Gastroesophageal sphincter (tissue), 4 donors: ENCODE results near the gene BRCA1. TPM values are rescaled to one million over a fixed set of nuclear protein-coding genes. Genes with fewer than 3 reads are reported as not detected.
"Not testable (repeated sequence)": the region's sequence is repeated elsewhere in the genome, so short reads cannot be mapped to it uniquely, and the experiment has no call there.

Experiments
- ATAC-seq: fragments of 150-250 bp; one replicate; pipeline ENCODE4 v1.9.1; 2016; ENCODE audit warnings: mild to moderate bottlenecking, moderate library complexity
- H3K27ac ChIP-seq, 4 donors: fragments of 200-600 bp; sonication (generic) in 3 of 4; 1 replicate in 3 of 4; 2 replicates in 1 of 4; pipeline ENCODE4 v1.5.1; 2016 to 2019
- H3K27me3 ChIP-seq: fragments of 200-600 bp; sonication (generic); one replicate; pipeline ENCODE4 v1.5.1; 2019
- H3K36me3 ChIP-seq, 2 donors: fragments of 200-600 bp; sonication (generic); one replicate each; pipeline ENCODE4 v1.5.1; 2019; ENCODE audit warnings: control low read depth in 1 of 2
- H3K4me1 ChIP-seq, 3 donors: fragments of 200-600 bp; sonication (generic); 1 replicate in 2 of 3; 2 replicates in 1 of 3; pipeline ENCODE4 v1.5.1; 2016 to 2019; ENCODE audit warnings: control low read depth in 2 of 3
- H3K4me3 ChIP-seq, 2 donors: fragments of 200-600 bp; sonication (generic); one replicate each; pipeline ENCODE4 v1.5.1; 2019; ENCODE audit warnings: mild to moderate bottlenecking in 1 of 2, moderate library complexity in 1 of 2
- H3K9me3 ChIP-seq, 3 donors: fragments of 200-600 bp; sonication (generic); one replicate each; pipeline ENCODE4 v1.5.1; 2017 to 2019; ENCODE audit warnings: control low read depth in 2 of 3
- CTCF ChIP-seq, 4 experiments: fragments of 200-600 bp in 2 of 4; fragments of 450-650 bp in 2 of 4; sonication (generic) in 1 of 4; IDR thresholded peaks; one replicate each; pipeline ENCODE4 v1.5.1; 2017 to 2019; ENCODE audit warnings: antibody characterized with exemption in 4 of 4, mild to moderate bottlenecking in 2 of 4, moderate library complexity in 2 of 4
- EP300 ChIP-seq: sonication (generic); formaldehyde crosslinking; IDR thresholded peaks from one replicate; pipeline ENCODE4 v1.6.1; 2017; ENCODE audit warnings: antibody characterized with exemption, mild to moderate bottlenecking
- POLR2A ChIP-seq, 2 donors: fragments of 450-650 bp; IDR thresholded peaks; one replicate each; pipeline ENCODE4 v1.6.1; 2017; ENCODE audit warnings: antibody characterized with exemption in 2 of 2, mild to moderate bottlenecking in 2 of 2, moderate library complexity in 1 of 2
- POLR2AphosphoS5 ChIP-seq: sonication (generic); formaldehyde crosslinking; IDR thresholded peaks from one replicate; pipeline ENCODE4 v1.6.1; 2017; ENCODE audit warnings: antibody characterized with exemption
- WGBS, 2 donors: methylation state at CpG; one replicate each; pipeline ENCODE4 v1.1.5; 2018; ENCODE audit warnings: low coverage in 1 of 2; 5-methylcytosine and 5-hydroxymethylcytosine counted together
- total RNA-seq, 4 donors: library from RNA; depleted of rRNA; stranded (reverse); fragments of >200 nt; gene quantifications; one replicate each; pipeline ENCODE4 v1.1.0, GENCODE V29; 2016

BRCA1 gene
- total RNA-seq, 4 donors from 2014 or later = 4.9 to 7.9 (median 6.1) TPM

- TF ChIP-seq POLR2AphosphoS5 = no peak
- TF ChIP-seq CTCF (IDR thresholded peaks at IDR 0.05) = no peak
- no peak for TF ChIP-seq EP300
- TF ChIP-seq POLR2A (IDR thresholded peaks at IDR 0.05) = no peak
- Histone ChIP-seq H3K4me3 (no peak overlapping the region), H3K36me3 (peaks cover 0 to 37% of the 10 kb centered on the region in 2 donors), H3K9me3 (no peaks in the 10 kb centered on the region), H3K4me1 (no peaks in the 10 kb centered on the region), H3K27ac (no peak overlapping the region), H3K27me3 (no peaks in the 10 kb centered on the region)
- 91% methylated on average over 4 of the region's 4 CpGs; no CpG with 5 or more reads in 1 of the 2 donors for WGBS, 2 donors
- no peak for ATAC-seq
These were observed 21.5 kb upstream of the BRCA1 start for GRCh38 chr17:43146649-43147048.

- H3K27me3 ChIP-seq = no peaks in the 10 kb centered on the region
- ATAC-seq = no peak
- TF ChIP-seq CTCF (IDR thresholded peaks at IDR 0.05) = no peak
- no peak for TF ChIP-seq POLR2A (IDR thresholded peaks at IDR 0.05)
- no peak for TF ChIP-seq EP300
- no peak for TF ChIP-seq POLR2AphosphoS5
- peaks cover 0 to 51% of the 10 kb centered on the region in 2 donors for H3K36me3 ChIP-seq
- H3K27ac ChIP-seq = no peak overlapping the region
- H3K9me3 ChIP-seq = no peaks in the 10 kb centered on the region
- 38% methylated on average over 4 of the region's 5 CpGs; no CpG with 5 or more reads in 1 of the 2 donors for WGBS, 2 donors
- H3K4me3 ChIP-seq = no peak overlapping the region
- H3K4me1 ChIP-seq = no peaks in the 10 kb centered on the region
These were observed 18.0 kb upstream of the BRCA1 start for GRCh38 chr17:43143201-43143600.

GRCh38 chr17:43142153-43142552 is 17.0 kb upstream of the BRCA1 start:
- Histone ChIP-seq H3K9me3 (no peaks in the 10 kb centered on the region), H3K36me3 (peaks cover 0 to 51% of the 10 kb centered on the region in 2 donors), H3K4me1 (no peaks in the 10 kb centered on the region), H3K27me3 (no peaks in the 10 kb centered on the region), H3K4me3 (no peak overlapping the region), H3K27ac (no peak overlapping the region)
- ATAC-seq = no peak
- WGBS, 2 donors = 81 to 92% methylated on average over 3 to 4 of the region's 5 CpGs
- TF ChIP-seq EP300 = no peak
- TF ChIP-seq POLR2A (IDR thresholded peaks at IDR 0.05) = no peak
- TF ChIP-seq CTCF (IDR thresholded peaks at IDR 0.05) = no peak
- no peak for TF ChIP-seq POLR2AphosphoS5

- Histone ChIP-seq H3K4me1 (no peaks in the 10 kb centered on the region), H3K27ac (no peak overlapping the region), H3K27me3 (no peaks in the 10 kb centered on the region), H3K9me3 (no peaks in the 10 kb centered on the region), H3K4me3 (no peak overlapping the region), H3K36me3 (peaks cover 0 to 52% of the 10 kb centered on the region in 2 donors)
- TF ChIP-seq POLR2AphosphoS5 = no peak
- TF ChIP-seq POLR2A (IDR thresholded peaks at IDR 0.05) = no peak
- no peak for TF ChIP-seq EP300
- TF ChIP-seq CTCF (IDR thresholded peaks at IDR 0.05) = no peak
- WGBS, 2 donors = 83 to 84% methylated on average over 8 to 9 of the region's 11 CpGs
- ATAC-seq = no peak
These were observed 15.5 kb upstream of the BRCA1 start for GRCh38 chr17:43140396-43141332.

GRCh38 chr17:43138531-43138930 is 13.4 kb upstream of the BRCA1 start:
- WGBS, 2 donors = 82 to 87% methylated on average over 2 of the region's 4 CpGs
- H3K9me3 ChIP-seq, H3K4me3 ChIP-seq, H3K27ac ChIP-seq, H3K27me3 ChIP-seq, H3K4me1 ChIP-seq, ATAC-seq: not testable (repeated sequence)
- peaks cover 0 to 50% of the 10 kb centered on the region in 2 donors for H3K36me3 ChIP-seq

- not testable (repeated sequence) for H3K9me3 ChIP-seq, H3K27ac ChIP-seq, H3K27me3 ChIP-seq, H3K4me1 ChIP-seq, ATAC-seq, H3K4me3 ChIP-seq
- 76 to 94% methylated on average over 2 to 3 of the region's 3 CpGs for WGBS, 2 donors
- peaks cover 0 to 54% of the 10 kb centered on the region in 2 donors for H3K36me3 ChIP-seq
These were observed 11.4 kb upstream of the BRCA1 start for GRCh38 chr17:43136574-43136973.
